HepG2 (cell line): ENCODE data around the gene PPCDC. TPM values are rescaled to one million over a fixed set of nuclear protein-coding genes. Genes with fewer than 3 reads are reported as not detected.

Experiments used
- BCLAF1 ChIP-seq: fragments of 450-650 bp; IDR thresholded peaks from 2 replicates; pipeline ENCODE4 v1.6.1; 2017; ENCODE audit warnings: mild to moderate bottlenecking
- CEBPG ChIP-seq: IDR thresholded peaks from 2 replicates; pipeline ENCODE4 v1.6.1; 2016
- ESRRA ChIP-seq: sonication (generic); formaldehyde crosslinking; IDR thresholded peaks from 2 replicates; pipeline ENCODE4 v1.5.1; 2020; ENCODE audit warnings: mild to moderate bottlenecking, low read depth, missing genetic modification reagents
- KLF15 ChIP-seq: sonication (generic); formaldehyde crosslinking; IDR thresholded peaks from 2 replicates; pipeline ENCODE4 v1.8.1; 2023; ENCODE audit warnings: borderline replicate concordance, mild to moderate bottlenecking, inconsistent platforms, missing genetic modification reagents, mixed read lengths
- MEF2D ChIP-seq: sonication (generic); formaldehyde crosslinking; IDR thresholded peaks from 2 replicates; pipeline ENCODE4 v1.5.1; 2020; ENCODE audit warnings: mild to moderate bottlenecking, missing genetic modification reagents
- NFE2L2 ChIP-seq: fragments of 150-350 bp; IDR thresholded peaks from 2 replicates; pipeline ENCODE4 v1.6.1; 2014; ENCODE audit warnings: low read length
- PHF20 ChIP-seq: sonication (generic); formaldehyde crosslinking; IDR thresholded peaks from 2 replicates; pipeline ENCODE4 v1.5.0; 2020; ENCODE audit warnings: mild to moderate bottlenecking, missing genetic modification reagents
- PHF21A ChIP-seq: sonication (generic); formaldehyde crosslinking; IDR thresholded peaks from 2 replicates; pipeline ENCODE4 v1.5.0; 2020; ENCODE audit warnings: mild to moderate bottlenecking, missing genetic modification reagents
- POLR2AphosphoS2 ChIP-seq: IDR thresholded peaks from 2 replicates; pipeline ENCODE4 v1.6.1; 2011; ENCODE audit warnings: low read depth, low read length, improper control_type of control experiment
- PRDM4 ChIP-seq: sonication (generic); formaldehyde crosslinking; IDR thresholded peaks from 2 replicates; pipeline ENCODE4 v1.9.0; 2021; ENCODE audit warnings: missing genetic modification reagents, borderline replicate concordance
- RFX1 ChIP-seq: fragments of 450-650 bp; IDR thresholded peaks from 2 replicates; pipeline ENCODE4 v1.6.1; 2017
- SALL1 ChIP-seq: sonication (generic); formaldehyde crosslinking; IDR thresholded peaks from 2 replicates; pipeline ENCODE4 v1.8.0; 2022; ENCODE audit warnings: mild to moderate bottlenecking, missing genetic modification reagents
- SP140L ChIP-seq: sonication (generic); formaldehyde crosslinking; IDR thresholded peaks from 2 replicates; pipeline ENCODE4 v1.4.0; 2020; ENCODE audit warnings: missing genetic modification reagents, borderline replicate concordance
- SP4 ChIP-seq: sonication (generic); formaldehyde crosslinking; IDR thresholded peaks from 2 replicates; pipeline ENCODE4 v1.8.1; 2023; ENCODE audit warnings: mild to moderate bottlenecking, missing genetic modification reagents
- SRF ChIP-seq: IDR thresholded peaks from 2 replicates; pipeline ENCODE4 v1.6.1; 2011; ENCODE audit warnings: mild to moderate bottlenecking, low read depth, low read length, moderate library complexity
- TBX3 ChIP-seq: fragments of 450-650 bp; IDR thresholded peaks from 2 replicates; pipeline ENCODE4 v1.6.1; 2017; ENCODE audit warnings: antibody characterized with exemption, mild to moderate bottlenecking, inconsistent platforms, borderline replicate concordance
- ZBTB2 ChIP-seq: sonication (generic); formaldehyde crosslinking; IDR thresholded peaks from 2 replicates; pipeline ENCODE4 v1.8.0; 2022; ENCODE audit warnings: low read depth, missing genetic modification reagents
- ZFP36L1 ChIP-seq: sonication (generic); formaldehyde crosslinking; IDR thresholded peaks from 2 replicates; pipeline ENCODE4 v1.8.0; 2022; ENCODE audit warnings: mild to moderate bottlenecking, missing genetic modification reagents, moderate library complexity
- ZNF496 ChIP-seq: sonication (generic); formaldehyde crosslinking; IDR thresholded peaks from 2 replicates; pipeline ENCODE4 v1.8.1; 2023; ENCODE audit warnings: mild to moderate bottlenecking, moderate library complexity, missing genetic modification reagents; ENCODE audit not compliant: insufficient replicate concordance
- ZNF569 ChIP-seq: sonication (generic); formaldehyde crosslinking; IDR thresholded peaks from 2 replicates; pipeline ENCODE4 v1.5.0; 2020; ENCODE audit warnings: mild to moderate bottlenecking, missing genetic modification reagents, moderate library complexity, borderline replicate concordance
- ZNF746 ChIP-seq: sonication (generic); formaldehyde crosslinking; IDR thresholded peaks from 2 replicates; pipeline ENCODE4 v1.8.0; 2022; ENCODE audit warnings: mild to moderate bottlenecking, missing genetic modification reagents
- ZNF777 ChIP-seq: sonication (generic); formaldehyde crosslinking; IDR thresholded peaks from 2 replicates; pipeline ENCODE4 v1.4.0; 2020; ENCODE audit warnings: missing genetic modification reagents
- polyA plus RNA-seq, 8 experiments: library from polyadenylated mRNA; depleted of rRNA in 3 of 8; stranded (reverse) in 7 of 8; unstranded in 1 of 8; fragments of >200 nt; fragmentation: Illumina TruSeq in 4 of 8; extraction: Trizol in 4 of 8; gene quantifications; 2 replicates each; pipeline versions ENCODE4 v1.2.1 to v1.2.3, GENCODE V29; 2011 to 2016; ENCODE audit warnings: low read depth in 4 of 8, missing spikeins in 1 of 8, mixed read lengths in 1 of 8; ENCODE audit not compliant: insufficient read depth in 1 of 8
- total RNA-seq, 5 experiments: library from RNA; depleted of rRNA; stranded (reverse); fragments of >200 nt; fragmentation: Illumina TruSeq; extraction: Trizol; gene quantifications; 2 replicates each; pipeline ENCODE4 v1.2.3, GENCODE V29; 2016; ENCODE audit warnings: low read depth in 1 of 5
- TF ChIP-seq, protein P1 (sequence below): IDR thresholded peaks from 2 replicates; pipeline ENCODE4 v1.6.1; 2018; ENCODE audit warnings: missing genetic modification reagents, mild to moderate bottlenecking, missing compliant biosample characterization

PPCDC gene
- total and polyA plus RNA-seq, 2 of the 13 experiments (the other 11 are each of a cell fraction or from before 2014, with no cell fraction given): 12.3 to 12.8 TPM

- TF ChIP-seq TBX3 (no peak), SRF (0 out of 2 replicates have a peak, but pooled peaks have one; percentile 8), ZNF746 (CRISPR knock-in tag) (no peak), ZFP36L1 (CRISPR knock-in tag) (no peak), ESRRA (CRISPR knock-in tag) (0 out of 2 replicates have a peak, but pooled peaks have one; percentile 31), ZNF777 (no peak), MEF2D (CRISPR knock-in tag) (peak; percentile 64), PRDM4 (CRISPR knock-in tag) (no peak), PHF20 (peak; percentile 79), SP140L (CRISPR knock-in tag) (no peak), RFX1 (no peak), BCLAF1 (no peak), PHF21A (CRISPR knock-in tag) (peak; percentile 70; the same call in 1 of the 2 replicates), ZNF496 (CRISPR knock-in tag) (no peak), SALL1 (CRISPR knock-in tag) (peak; percentile 82), CEBPG (CRISPR knock-in tag) (no peak), NFE2L2 (no peak), KLF15 (CRISPR knock-in tag) (no peak), SP4 (CRISPR knock-in tag) (peak; percentile 53; the same call in 1 of the 2 replicates), ZNF569 (0 out of 2 replicates have a peak, but pooled peaks have one; percentile 79), POLR2AphosphoS2 (no peak), ZBTB2 (CRISPR knock-in tag) (peak; percentile 54; the same call in 1 of the 2 replicates)
- TF ChIP-seq, protein P1, sequence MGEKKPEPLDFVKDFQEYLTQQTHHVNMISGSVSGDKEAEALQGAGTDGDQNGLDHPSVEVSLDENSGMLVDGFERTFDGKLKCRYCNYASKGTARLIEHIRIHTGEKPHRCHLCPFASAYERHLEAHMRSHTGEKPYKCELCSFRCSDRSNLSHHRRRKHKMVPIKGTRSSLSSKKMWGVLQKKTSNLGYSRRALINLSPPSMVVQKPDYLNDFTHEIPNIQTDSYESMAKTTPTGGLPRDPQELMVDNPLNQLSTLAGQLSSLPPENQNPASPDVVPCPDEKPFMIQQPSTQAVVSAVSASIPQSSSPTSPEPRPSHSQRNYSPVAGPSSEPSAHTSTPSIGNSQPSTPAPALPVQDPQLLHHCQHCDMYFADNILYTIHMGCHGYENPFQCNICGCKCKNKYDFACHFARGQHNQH: peak; percentile 56; the same call in 1 of the 2 replicates
These were observed at the start of gene PPCDC (continued) for GRCh38 chr15:75023181-75023871.
